ENCODE data around the gene ATG2A.
"Not testable (repeated sequence)": the region's sequence is repeated elsewhere in the genome, so short reads cannot be mapped to it uniquely, and the experiment has no call there.

Gene ATG2A

GRCh38 chr11:64850979-64851567 is 65.9 kb downstream of the ATG2A start:
- H3K36me3 ChIP-seq (ENCODE audit: insufficient read depth, low read length) = peaks cover 8% of the 10 kb centered on the region
- no peak overlapping the region for H3K4me3 ChIP-seq (ENCODE audit: low read length)
- H3K4me1 ChIP-seq (ENCODE audit: insufficient read depth, low read length) = peaks cover 8% of the 10 kb centered on the region
- no peaks in the 10 kb centered on the region for H3K27me3 ChIP-seq (ENCODE audit: insufficient read depth, low read length)
- no peaks in the 10 kb centered on the region for H3K9me3 ChIP-seq (ENCODE audit: insufficient read depth, low read depth, low read length)
- peak overlapping the region; percentile 49; the same call in 1 of the 2 replicates for H3K27ac ChIP-seq (ENCODE audit: low read depth, low read length)
- H3K9ac ChIP-seq (ENCODE audit: low read depth, low read length) = peak overlapping the region; percentile 44; the same call in 1 of the 2 replicates
- 54% methylated on average over 13 of the region's 13 CpGs for WGBS

- Histone ChIP-seq H3K4me3 (ENCODE audit: low read length) (no peak overlapping the region), H3K9me3 (ENCODE audit: insufficient read depth, low read depth, low read length) (no peaks in the 10 kb centered on the region), H3K27ac (ENCODE audit: low read depth, low read length) (no peak overlapping the region), H3K9ac (ENCODE audit: low read depth, low read length) (no peak overlapping the region), H3K36me3 (ENCODE audit: insufficient read depth, low read length) (peaks cover 8% of the 10 kb centered on the region), H3K4me1 (ENCODE audit: insufficient read depth, low read length) (peaks cover 8% of the 10 kb centered on the region), H3K27me3 (ENCODE audit: insufficient read depth, low read length) (no peaks in the 10 kb centered on the region)
- WGBS = 94% methylated on average over 19 of the region's 19 CpGs
Measured at GRCh38 chr11:64849598-64850356, 67.2 kb downstream of the ATG2A start.

DNA sequence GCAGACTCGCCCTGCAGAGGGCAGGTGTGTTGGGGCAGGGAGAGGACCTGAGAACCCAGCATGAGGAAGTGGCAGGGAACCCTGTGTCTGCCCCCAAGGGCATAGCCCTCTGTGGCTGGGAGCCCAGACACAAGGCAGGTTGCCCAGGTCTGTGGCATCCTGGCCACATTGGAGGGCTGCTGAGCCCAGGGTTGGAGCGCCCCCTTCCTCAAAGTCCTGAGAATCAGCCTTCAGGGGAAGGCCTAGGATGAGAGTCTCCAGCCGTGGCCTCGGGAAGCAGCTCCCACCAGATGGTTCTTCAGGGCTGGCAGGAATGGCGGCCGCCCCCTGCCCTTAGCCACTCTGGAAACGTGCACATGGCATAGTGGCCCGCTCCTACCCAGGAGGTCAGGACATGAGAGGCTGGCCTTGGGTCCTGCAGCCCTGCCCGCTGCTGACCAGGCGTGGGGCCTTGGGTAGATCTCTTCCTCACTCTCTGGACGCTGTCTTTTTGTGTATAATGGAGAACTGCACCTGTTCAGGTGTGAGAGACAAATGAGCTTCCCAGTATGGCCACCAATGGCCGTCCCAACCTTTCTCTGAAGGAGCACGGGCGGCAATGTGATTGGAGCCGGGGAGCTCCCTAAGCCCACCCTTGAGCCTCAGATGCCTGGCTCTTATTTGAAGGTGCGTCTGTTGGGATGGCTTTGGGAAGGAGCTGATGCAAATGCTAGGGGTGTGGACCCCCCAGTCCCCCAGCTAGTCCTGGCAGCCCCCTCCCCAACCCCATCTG is 68.0 kb downstream of the ATG2A start:
- Histone ChIP-seq H3K36me3 (ENCODE audit: insufficient read depth, low read length) (peaks cover 4% of the 10 kb centered on the region; the same call in 1 of the 2 replicates), H3K9me3 (ENCODE audit: insufficient read depth, low read depth, low read length) (no peaks in the 10 kb centered on the region), H3K27ac (ENCODE audit: low read depth, low read length) (no peak overlapping the region), H3K4me1 (ENCODE audit: insufficient read depth, low read length) (peaks cover 8% of the 10 kb centered on the region), H3K27me3 (ENCODE audit: insufficient read depth, low read length) (no peaks in the 10 kb centered on the region), H3K4me3 (ENCODE audit: low read length) (no peak overlapping the region), H3K9ac (ENCODE audit: low read depth, low read length) (no peak overlapping the region)
- WGBS = 82% methylated on average over 16 of the region's 16 CpGs

DNA sequence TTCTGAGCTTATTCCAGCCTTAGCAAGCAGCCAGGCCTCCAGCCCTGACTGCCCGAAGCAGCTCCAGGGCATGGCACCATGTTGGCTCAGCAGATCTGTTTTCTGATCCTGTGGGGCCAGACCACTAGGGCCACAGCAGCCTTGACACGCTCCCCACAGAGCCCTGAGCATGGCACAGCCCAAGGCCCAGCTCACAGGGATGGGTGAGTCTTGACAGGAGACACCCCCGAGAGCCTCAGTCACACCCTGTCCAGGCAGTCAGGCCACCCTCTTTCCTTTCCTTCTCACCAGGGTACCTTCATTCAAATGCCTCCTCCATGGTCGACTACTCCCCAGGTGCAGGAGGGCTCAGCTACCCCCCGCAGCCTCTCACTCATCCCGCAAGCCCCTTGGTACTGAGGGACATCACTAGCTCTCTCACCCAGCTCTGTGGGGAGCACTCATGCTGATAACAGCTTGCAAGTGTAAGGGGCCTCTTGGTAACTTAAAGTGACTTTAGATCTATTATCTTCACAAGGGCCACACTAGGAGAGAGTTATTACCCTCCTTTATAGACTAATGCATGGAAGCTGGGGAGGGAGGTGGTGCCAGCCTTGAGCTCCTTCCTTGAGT is 68.7 kb downstream of the ATG2A start:
- Histone ChIP-seq H3K27ac (ENCODE audit: low read depth, low read length) (no peak overlapping the region), H3K36me3 (ENCODE audit: insufficient read depth, low read length) (no peaks in the 10 kb centered on the region), H3K4me1 (ENCODE audit: insufficient read depth, low read length) (peaks cover 8% of the 10 kb centered on the region), H3K9me3 (ENCODE audit: insufficient read depth, low read depth, low read length) (no peaks in the 10 kb centered on the region), H3K4me3 (ENCODE audit: low read length) (no peak overlapping the region), H3K27me3 (ENCODE audit: insufficient read depth, low read length) (no peaks in the 10 kb centered on the region), H3K9ac (ENCODE audit: low read depth, low read length) (no peak overlapping the region)
- 85% methylated on average over 6 of the region's 6 CpGs for WGBS

DNA sequence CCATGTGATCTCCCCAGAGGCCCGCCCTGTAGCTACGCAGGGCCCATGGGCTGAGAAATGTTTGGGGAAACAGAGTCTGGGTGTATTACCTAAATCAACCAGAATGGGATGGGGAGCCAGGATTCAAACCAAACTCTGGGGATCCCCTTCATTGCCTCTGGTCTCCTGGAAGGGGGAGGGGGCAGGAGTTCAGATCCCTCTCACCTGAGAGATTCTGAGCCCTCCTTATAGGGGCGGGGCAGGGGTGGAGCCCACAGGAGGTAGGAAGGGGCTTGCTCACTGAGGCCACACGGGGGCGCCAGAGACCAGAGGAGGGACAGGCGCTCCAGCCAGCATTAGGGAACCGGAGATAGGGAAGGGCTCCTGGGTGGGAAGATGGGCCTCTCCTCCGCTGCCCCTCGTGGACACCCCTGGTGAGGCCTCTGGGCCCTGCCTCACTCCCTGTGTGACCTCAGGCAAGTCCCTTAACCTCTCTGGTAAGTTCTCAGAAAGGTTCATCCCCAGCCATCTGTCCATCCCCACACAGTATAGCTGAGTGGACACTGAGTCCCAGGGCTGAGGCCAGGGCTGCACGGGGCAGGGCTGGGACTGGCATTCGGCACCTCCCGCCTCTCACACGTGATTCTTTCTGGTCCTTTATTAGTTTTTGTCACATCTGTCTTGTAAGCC is 69.9 kb downstream of the ATG2A start:
- Histone ChIP-seq H3K9me3 (ENCODE audit: insufficient read depth, low read depth, low read length) (no peaks in the 10 kb centered on the region), H3K4me1 (ENCODE audit: insufficient read depth, low read length) (peaks cover 14% of the 10 kb centered on the region), H3K27ac (ENCODE audit: low read depth, low read length) (no peak overlapping the region), H3K9ac (ENCODE audit: low read depth, low read length) (no peak overlapping the region), H3K4me3 (ENCODE audit: low read length) (no peak overlapping the region), H3K36me3 (ENCODE audit: insufficient read depth, low read length) (no peaks in the 10 kb centered on the region), H3K27me3 (ENCODE audit: insufficient read depth, low read length) (no peaks in the 10 kb centered on the region)
- 38% methylated on average over 13 of the region's 13 CpGs for WGBS

- H3K4me1 ChIP-seq (ENCODE audit: insufficient read depth, low read length) = peaks cover 10% of the 10 kb centered on the region; the same call in 1 of the 2 replicates
- 91% methylated on average over 8 of the region's 8 CpGs for WGBS
- H3K27ac ChIP-seq (ENCODE audit: low read depth, low read length); H3K4me3 ChIP-seq (ENCODE audit: low read length); H3K27me3 ChIP-seq (ENCODE audit: insufficient read depth, low read length); H3K36me3 ChIP-seq (ENCODE audit: insufficient read depth, low read length); H3K9ac ChIP-seq (ENCODE audit: low read depth, low read length); H3K9me3 ChIP-seq (ENCODE audit: insufficient read depth, low read depth, low read length): not testable (repeated sequence)
Measured at GRCh38 chr11:64845776-64846129, 71.3 kb downstream of the ATG2A start.

DNA sequence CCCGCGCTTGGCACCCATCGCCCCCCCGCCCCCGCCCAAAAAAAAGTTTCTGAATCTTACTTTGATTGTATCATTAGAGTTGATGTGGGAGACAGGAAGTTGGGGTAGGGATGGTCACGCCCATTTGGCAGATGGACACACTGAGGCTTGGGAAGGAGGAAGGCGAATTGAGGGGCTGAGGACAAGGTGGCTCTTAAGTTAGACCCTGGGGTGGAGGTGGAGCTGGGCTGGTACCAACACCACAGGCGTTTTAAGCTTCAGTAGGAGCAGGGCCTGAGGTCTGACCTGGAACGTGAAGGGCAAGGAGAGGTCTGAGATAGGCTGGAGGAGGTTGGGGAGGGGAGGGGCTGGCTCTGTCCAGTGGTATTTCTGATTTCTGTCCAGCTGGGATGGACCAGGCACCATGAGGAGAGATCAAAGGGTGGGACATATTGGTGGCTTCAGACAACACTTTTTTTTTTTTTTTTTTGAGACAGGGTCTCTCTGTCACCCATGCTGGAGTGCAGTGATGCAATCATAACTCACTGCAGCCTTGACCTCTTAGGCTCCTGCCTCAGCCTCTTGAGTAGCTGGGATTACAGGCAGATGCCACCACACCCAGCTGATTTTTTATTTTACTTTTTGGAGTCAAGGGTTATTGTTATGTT is 71.8 kb downstream of the ATG2A start:
- no peak overlapping the region; the same call in 1 of the 2 replicates for H3K27ac ChIP-seq (ENCODE audit: low read depth, low read length)
- H3K27me3 ChIP-seq (ENCODE audit: insufficient read depth, low read length) = no peaks in the 10 kb centered on the region
- peak overlapping the region; percentile 87 for H3K4me3 ChIP-seq (ENCODE audit: low read length)
- peaks cover 10% of the 10 kb centered on the region; the same call in 1 of the 2 replicates for H3K4me1 ChIP-seq (ENCODE audit: insufficient read depth, low read length)
- WGBS = 25% methylated on average over 9 of the region's 9 CpGs
- H3K9ac ChIP-seq (ENCODE audit: low read depth, low read length) = no peak overlapping the region
- H3K9me3 ChIP-seq (ENCODE audit: insufficient read depth, low read depth, low read length) = no peaks in the 10 kb centered on the region
- 0 out of 2 replicates have a peak, but pooled peaks cover 4% of the 10 kb centered on the region for H3K36me3 ChIP-seq (ENCODE audit: insufficient read depth, low read length)
